ENCODE measurements around the gene LRRFIP2.

Gene LRRFIP2

DNA sequence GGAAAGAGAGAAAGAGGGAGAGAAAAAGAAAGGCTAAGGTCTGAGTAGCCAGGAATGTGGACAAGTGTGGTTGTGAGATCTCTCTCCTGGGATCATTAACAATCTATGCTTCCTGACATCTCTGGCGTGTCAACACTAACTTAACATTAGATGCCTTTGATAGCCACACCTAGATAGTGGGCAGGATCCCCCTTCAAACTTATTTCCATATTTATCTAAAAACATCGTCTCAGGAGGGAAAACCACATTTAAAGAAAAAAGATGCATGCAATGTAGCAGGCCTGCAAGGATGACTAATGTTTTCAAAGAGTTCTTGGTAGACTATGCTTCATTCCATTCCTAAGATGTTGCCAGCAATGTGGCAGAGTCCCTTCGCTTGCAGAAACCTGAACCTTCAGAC, 100.2 kb downstream of the LRRFIP2 start:
- H3K36me3 ChIP-seq, result no peaks in the 10 kb centered on the region
- no peak overlapping the region for H3K4me3 ChIP-seq (ENCODE audit: low read depth, low read length)
- no peaks in the 10 kb centered on the region for H3K27me3 ChIP-seq
- TF ChIP-seq, protein P1, sequence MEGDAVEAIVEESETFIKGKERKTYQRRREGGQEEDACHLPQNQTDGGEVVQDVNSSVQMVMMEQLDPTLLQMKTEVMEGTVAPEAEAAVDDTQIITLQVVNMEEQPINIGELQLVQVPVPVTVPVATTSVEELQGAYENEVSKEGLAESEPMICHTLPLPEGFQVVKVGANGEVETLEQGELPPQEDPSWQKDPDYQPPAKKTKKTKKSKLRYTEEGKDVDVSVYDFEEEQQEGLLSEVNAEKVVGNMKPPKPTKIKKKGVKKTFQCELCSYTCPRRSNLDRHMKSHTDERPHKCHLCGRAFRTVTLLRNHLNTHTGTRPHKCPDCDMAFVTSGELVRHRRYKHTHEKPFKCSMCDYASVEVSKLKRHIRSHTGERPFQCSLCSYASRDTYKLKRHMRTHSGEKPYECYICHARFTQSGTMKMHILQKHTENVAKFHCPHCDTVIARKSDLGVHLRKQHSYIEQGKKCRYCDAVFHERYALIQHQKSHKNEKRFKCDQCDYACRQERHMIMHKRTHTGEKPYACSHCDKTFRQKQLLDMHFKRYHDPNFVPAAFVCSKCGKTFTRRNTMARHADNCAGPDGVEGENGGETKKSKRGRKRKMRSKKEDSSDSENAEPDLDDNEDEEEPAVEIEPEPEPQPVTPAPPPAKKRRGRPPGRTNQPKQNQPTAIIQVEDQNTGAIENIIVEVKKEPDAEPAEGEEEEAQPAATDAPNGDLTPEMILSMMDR (IDR thresholded peaks at IDR 0.05; ENCODE audit: low read depth, low read length), result no peak
- no peaks in the 10 kb centered on the region for H3K9me3 ChIP-seq
- no peaks in the 10 kb centered on the region for H3K4me1 ChIP-seq
- no peak for DNase-seq

DNA sequence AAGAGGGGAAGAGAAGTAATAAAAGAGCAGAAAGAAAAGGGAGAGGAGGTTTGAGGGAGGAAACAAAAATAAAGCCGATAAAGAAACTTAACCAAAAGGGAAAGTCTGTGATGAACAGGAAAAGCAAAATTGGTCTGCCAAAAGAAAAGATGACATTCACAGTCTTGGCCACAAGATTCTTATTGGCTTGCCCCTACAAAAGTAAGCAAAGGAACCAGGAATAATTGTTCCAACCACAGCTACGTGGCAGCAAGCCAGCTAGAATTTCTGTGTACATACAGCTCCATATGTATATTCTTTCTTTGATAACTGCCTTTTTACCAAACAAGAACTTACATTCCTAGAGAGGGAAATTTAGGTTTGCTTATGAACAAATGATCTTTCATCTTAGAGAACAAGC, 101.5 kb downstream of the LRRFIP2 start:
- Histone ChIP-seq H3K4me3 (ENCODE audit: low read depth, low read length) (no peak overlapping the region), H3K27me3 (no peaks in the 10 kb centered on the region), H3K4me1 (no peaks in the 10 kb centered on the region), H3K9me3 (no peaks in the 10 kb centered on the region), H3K36me3 (no peaks in the 10 kb centered on the region)
- no peak for DNase-seq
- TF ChIP-seq, protein P1 (IDR thresholded peaks at IDR 0.05; ENCODE audit: low read depth, low read length), result no peak

DNA sequence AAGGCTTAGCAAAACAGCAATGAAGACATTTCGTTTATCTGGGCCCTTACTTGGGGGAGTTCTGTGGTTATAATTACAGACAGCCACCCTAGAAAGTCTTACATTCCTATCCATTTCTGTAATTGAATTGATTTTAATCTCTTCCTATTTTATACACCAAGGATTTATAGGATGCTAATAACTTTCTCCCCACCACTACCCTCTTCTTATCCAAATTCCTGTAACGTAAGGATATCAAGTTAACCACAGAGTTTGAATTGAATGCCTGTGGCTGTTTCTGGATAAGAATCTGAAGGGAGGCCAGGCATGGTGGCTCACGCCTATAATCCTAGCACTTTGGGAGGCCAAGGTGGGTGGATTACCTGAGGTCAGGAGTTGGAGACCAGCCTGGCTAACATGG, 102.5 kb downstream of the LRRFIP2 start:
- Histone ChIP-seq H3K4me1 (no peaks in the 10 kb centered on the region), H3K4me3 (ENCODE audit: low read depth, low read length) (no peak overlapping the region), H3K36me3 (no peaks in the 10 kb centered on the region), H3K9me3 (no peaks in the 10 kb centered on the region), H3K27me3 (no peaks in the 10 kb centered on the region)
- TF ChIP-seq, protein P1 (IDR thresholded peaks at IDR 0.05; ENCODE audit: low read depth, low read length), result no peak
- DNase-seq, result no peak

DNA sequence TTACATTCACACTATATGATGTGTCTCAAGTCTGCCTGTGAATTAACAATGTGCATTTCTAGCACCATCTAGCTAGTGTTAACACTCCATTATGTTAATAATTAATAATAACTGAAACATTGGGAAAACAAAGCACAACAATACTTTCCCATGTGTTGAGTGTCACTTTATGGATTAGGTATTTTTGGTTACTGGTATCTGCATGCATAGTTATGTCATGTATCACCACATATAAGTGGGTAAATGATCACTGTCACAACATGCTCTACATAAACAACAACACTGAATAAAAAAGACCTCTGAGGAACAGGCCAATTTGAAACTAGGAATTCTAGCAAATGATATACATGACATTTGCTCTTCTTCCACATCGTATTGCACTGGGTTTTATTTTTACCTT, 106.4 kb downstream of the LRRFIP2 start:
- H3K36me3 ChIP-seq, result no peaks in the 10 kb centered on the region
- H3K9me3 ChIP-seq, result no peaks in the 10 kb centered on the region
- TF ChIP-seq, protein P1 (IDR thresholded peaks at IDR 0.05; ENCODE audit: low read depth, low read length), result no peak
- H3K27me3 ChIP-seq, result no peaks in the 10 kb centered on the region
- no peak overlapping the region for H3K4me3 ChIP-seq (ENCODE audit: low read depth, low read length)
- H3K4me1 ChIP-seq, result no peaks in the 10 kb centered on the region
- DNase-seq, result no peak

DNA sequence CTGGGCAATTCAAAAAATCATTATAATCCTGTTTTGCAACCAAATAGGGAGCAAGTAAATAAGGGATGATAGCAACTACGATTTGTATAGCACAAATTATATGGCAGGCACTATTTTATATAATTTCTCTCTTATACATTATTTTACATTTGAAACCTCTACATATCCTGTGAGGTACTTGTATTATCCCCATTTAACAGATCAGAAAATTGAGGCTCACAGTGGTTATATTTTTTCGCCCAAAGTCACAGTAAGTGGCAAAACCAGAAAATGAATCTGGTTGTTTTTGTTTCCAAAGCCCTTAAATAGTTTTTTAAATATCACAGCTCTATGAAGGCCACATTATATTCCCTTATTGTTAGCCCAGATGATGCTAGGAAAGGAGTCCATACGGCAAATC, 106.8 kb downstream of the LRRFIP2 start:
- Histone ChIP-seq H3K9me3 (no peaks in the 10 kb centered on the region), H3K27me3 (no peaks in the 10 kb centered on the region), H3K36me3 (no peaks in the 10 kb centered on the region), H3K4me1 (no peaks in the 10 kb centered on the region), H3K4me3 (ENCODE audit: low read depth, low read length) (no peak overlapping the region)
- DNase-seq, result no peak
- TF ChIP-seq, protein P1 (IDR thresholded peaks at IDR 0.05; ENCODE audit: low read depth, low read length), result no peak

DNA sequence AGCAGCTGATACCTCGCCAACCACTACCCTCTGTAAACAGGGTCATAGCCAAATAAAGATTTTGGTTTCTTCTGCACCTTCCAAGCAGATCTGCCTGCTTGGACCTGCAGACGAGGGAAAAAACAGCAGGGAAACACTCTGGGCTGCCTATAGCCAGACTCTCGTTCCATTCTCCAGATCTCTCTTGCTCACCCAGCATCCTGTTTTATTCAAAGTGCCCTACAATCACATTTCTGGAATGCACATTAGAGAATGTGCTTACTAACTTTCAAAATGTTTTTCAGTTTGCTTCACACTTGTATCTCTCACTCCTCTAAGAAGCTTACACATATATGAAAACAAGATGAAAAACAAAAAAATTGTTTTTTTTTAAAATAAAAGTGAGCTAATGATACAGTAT, 109.6 kb downstream of the LRRFIP2 start:
- Histone ChIP-seq H3K4me3 (ENCODE audit: low read depth, low read length) (no peak overlapping the region), H3K4me1 (no peaks in the 10 kb centered on the region), H3K9me3 (no peaks in the 10 kb centered on the region), H3K27me3 (no peaks in the 10 kb centered on the region), H3K36me3 (no peaks in the 10 kb centered on the region)
- TF ChIP-seq, protein P1 (IDR thresholded peaks at IDR 0.05; ENCODE audit: low read depth, low read length), result no peak
- no peak for DNase-seq

All from BE2C (cell line).